ENCODE data around the gene METTL2B.
"Not testable (repeated sequence)": the region's sequence is repeated elsewhere in the genome, so short reads cannot be mapped to it uniquely, and the experiment has no call there.

METTL2B gene

DNA sequence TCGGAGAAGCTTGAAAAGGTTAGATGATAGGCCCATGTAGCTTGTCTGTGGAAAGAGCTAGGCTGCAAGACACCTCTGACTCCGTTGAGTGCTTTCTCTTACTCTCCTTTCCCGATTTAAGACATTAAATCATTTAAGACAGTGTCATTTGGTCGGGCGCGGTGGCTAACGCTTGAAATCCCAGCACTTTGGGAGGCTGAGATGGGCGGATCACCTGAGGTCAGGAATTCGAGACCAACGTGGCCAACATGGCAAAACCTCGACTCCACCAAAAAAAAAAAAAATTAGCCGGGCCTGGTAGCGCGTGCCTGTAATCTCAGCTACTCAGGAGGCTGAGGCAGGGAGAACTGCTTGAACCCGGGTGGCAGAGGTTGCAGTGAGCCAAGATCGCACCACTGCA is 52.6 kb downstream of the METTL2B start:
- not testable (repeated sequence) for DNase-seq

- not testable (repeated sequence) for DNase-seq
Measured at GRCh38 chr7:128530121-128530854, 53.7 kb downstream of the METTL2B start.

- no peak for DNase-seq
Measured at GRCh38 chr7:128530855-128531104, 54.2 kb downstream of the METTL2B start.

GRCh38 chr7:128531105-128531954 is 54.8 kb downstream of the METTL2B start:
- DNase-seq, result peak; percentile 59

DNA sequence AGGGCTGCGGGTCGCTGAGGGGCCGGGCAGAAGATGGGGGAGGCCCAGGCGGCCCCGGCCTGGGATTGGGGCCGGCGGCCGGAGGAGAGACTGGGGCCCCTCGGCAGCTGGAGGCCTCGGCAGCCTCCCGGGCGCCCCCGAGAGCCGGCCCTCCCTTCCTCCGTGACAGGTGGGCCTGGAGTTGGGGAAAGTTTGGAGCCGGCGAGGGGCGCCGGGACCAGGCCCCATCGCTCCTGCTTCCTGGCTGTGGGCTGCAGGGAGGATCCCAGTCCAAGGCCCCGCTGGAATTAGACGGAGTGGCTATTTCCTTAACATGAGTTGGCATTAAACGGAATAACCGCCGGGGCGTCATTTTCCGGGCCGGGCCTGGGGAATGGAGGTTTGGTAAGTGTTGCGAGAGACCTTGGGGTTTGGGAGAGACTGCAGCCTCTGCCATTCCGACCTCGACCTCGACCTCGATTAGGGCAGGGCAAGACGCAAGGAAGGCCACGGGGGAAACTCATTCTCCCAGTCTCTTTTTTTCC is 55.5 kb downstream of the METTL2B start:
- not testable (repeated sequence) for DNase-seq

GRCh38 chr7:128532956-128533355 is 56.4 kb downstream of the METTL2B start:
- not testable (repeated sequence) for DNase-seq

DNA sequence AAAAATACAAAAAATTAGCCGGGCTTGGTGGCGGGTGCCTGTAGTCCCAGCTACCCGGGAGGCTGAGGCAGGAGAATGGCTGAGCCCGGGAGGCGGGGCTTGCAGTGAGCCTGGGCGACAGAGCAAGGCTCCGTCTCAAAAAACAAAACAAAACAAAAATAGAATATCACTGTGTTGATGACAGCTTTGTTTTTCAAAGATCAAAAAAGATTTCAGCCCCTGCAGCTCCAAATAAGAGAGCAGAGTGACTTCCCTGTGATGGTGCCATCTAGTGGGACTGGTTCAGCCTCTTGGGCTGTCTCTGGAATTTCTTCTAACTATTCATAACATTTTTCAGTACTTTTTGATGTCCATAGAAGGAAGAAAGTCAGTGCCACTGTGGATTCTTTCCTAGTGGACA is 60.9 kb downstream of the METTL2B start:
- DNase-seq, result not testable (repeated sequence)

DNA sequence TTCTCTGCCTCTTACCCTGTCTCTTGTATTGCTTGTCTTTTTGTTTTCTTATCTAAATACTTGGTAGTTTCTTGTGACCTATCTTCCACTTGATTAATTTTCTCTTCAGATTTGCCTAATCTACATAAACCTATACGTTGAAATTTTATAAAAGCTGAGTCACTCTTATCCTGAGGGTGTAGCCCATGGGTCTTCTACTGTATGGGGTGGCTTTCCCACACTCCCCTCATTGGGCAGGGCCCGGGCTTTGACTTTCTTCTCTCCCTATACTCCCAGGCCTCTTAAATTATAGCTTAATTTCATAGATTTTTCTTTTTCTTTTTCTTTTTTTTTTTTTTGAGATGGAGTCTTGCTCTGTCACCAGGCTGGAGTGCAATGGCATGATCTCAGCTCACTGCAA is 66.0 kb downstream of the METTL2B start:
- not testable (repeated sequence) for DNase-seq

DNA sequence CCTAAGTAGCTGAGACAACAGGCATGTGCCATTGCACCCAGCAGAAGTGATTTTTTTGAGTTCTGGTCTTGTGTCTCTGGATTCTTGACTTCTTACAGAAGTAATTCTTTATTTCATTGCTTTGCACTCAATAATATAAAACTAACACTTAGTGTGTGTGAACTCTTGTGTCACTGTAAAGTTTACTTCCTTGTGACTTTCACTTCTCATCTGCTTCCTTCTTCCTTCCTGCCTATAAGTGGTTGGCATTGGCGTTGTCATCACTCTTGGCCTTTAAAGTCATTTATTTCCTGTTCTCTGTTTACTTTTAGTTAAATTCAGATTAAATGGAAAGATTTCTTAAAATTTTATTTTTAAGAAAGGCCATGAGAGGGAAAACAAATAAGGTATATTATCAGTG is 66.8 kb downstream of the METTL2B start:
- DNase-seq, result not testable (repeated sequence)

GRCh38 chr7:128546319-128546851 is 69.8 kb downstream of the METTL2B start:
- DNase-seq, result not testable (repeated sequence)

- DNase-seq, result no peak
Measured at GRCh38 chr7:128550920-128551319, 74.4 kb downstream of the METTL2B start.

DNA sequence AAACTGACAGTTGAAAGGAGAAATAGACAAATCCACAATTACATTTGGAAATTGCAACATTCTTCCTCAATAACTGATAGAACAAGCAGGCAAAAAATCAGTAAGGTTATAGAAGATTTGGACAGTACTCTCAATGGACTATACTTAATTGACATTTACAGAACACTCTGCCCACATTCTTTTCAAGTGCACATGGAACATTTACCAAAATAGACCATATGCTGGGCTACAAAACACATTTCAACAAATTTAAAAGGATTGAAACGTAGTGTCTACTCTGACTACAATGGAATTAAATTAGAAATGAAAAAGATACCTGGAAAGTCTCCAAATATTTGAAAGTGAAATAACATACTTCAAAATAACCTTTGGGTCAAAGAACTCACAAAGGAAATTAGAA is 77.8 kb downstream of the METTL2B start:
- not testable (repeated sequence) for DNase-seq

All from NCI-H1417 treated with DMSO at 0.1 percent for 48 hours (cell line).